GM08714 (cell line): Measurements from ENCODE around the gene ZFP3.
A peak's percentile ranks its signal among the peaks of the same experiment; 100 is the strongest.
"Not testable (repeated sequence)": the region's sequence is repeated elsewhere in the genome, so short reads cannot be mapped to it uniquely, and the experiment has no call there.

Source experiments
- H3K4me3 ChIP-seq: fragments of 200-500 bp; sonication (Bioruptor generic); 2 replicates; pipeline ENCODE4 v1.5.1; 2014; ENCODE audit warnings: mild to moderate bottlenecking, low read length, inconsistent platforms
- ZNF274 ChIP-seq: IDR thresholded peaks from 2 replicates; pipeline ENCODE4 v1.6.1; 2012; ENCODE audit warnings: mild to moderate bottlenecking, low read depth, low read length

The ZFP3 gene

DNA sequence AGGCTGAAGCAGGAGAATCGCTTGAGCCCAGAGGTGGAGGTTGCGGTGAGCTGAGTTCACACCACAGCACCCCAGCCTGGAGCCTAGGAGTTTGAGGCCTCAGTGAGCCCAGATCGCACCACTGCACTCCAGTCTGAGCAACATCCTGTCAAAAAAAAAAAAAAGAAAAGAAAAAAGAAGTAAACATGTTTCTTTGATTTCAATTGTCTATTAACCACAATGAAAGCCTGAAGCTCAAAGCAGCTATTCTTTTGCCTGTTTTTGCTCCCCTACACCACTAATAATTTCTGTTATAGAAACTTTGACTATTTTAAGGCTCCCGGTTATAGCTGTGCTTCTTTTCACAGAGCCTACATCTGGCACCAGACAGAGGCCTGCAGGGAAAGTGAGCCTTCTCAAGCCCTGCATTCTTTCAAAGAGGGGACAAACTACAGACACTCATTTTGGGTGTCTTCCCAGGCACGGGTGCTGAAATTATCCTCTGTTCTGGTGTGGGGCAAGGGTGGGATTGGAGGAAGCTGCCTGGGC is 28.9 kb upstream of the ZFP3 start:
- no peak for TF ChIP-seq ZNF274
- no peak overlapping the region for H3K4me3 ChIP-seq

DNA sequence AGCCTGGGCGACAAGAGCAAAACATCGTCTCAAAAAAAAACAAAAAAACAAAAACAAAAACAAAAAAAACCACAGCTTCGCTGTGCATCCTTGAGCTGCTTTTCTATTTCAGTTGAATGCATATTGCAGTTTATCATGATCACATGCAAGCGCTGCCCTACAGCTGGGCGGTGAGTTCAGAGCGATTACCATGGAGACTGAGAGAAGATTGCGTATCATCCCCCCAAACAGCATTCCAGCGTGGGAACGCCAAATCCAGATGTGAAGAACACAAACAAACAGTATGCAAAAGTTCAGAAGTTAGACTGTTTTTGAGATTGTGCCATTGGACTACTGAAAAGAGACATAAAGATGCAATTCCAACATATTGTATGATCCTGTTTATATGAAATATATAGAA is 28.0 kb upstream of the ZFP3 start:
- no peak for TF ChIP-seq ZNF274
- no peak overlapping the region for H3K4me3 ChIP-seq

DNA sequence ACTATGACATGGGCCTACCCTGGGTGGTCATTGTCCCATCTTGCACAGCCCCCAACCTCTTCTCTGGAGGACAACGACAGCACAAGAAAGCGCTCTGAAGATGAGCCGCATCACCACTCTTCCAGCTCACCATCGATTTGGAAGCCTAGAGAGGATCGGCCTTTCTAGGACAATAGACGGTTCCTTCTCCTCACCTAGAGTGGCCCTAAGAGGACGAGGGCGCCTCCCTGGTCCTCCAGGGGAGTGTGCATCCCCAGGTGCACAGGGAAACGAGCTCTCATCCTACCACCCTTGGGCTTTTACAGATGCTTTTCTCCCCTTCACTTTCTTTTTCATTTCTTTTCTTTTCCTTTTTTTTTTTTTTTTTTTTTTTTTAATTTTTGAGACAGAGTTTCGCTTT is 22.7 kb upstream of the ZFP3 start:
- no peak overlapping the region for H3K4me3 ChIP-seq
- no peak for TF ChIP-seq ZNF274

DNA sequence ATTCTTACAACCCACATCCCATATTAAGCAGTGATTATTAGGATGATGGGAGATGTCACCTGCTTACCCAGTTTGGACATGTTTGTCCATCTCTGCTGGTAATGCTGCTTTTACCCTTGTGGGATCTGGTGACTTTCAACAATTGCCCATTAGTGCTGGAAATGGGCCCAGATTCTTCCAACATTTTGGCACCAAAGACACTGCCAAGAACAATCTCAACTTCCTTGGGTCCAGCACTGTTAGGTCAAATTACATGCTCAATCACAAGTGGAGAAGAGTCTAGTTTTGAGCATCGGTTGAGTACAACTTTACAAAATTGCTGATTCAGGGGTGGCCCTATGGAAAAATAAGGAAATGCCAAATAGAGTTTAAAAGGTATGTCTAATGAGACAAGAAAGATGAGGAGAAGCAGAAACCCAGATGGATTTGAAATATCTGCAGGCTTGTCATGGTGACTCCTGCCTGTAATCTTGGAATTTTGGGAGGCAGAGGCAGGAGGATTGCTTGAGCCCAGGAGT is 13.0 kb upstream of the ZFP3 start:
- no peak for TF ChIP-seq ZNF274

DNA sequence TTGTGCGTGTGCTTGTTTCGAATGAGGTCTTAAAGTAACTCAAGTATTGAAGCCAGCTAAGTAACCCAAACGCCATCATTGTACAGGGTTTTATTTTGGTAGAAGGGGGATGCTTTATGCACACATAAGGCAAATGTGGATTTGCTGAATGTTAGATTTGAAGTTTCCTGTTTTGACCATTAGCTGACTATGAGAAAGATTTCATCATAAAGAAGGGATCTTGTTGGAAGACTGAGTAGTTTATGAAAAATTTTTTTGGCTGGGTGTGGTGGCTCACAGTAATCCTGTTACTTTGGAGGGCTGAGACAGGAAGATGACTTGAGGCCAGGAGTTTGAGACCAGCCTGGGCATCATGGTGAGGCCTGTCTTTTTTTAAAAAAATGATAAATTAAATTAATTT is 10.0 kb upstream of the ZFP3 start:
- no peak overlapping the region for H3K4me3 ChIP-seq
- no peak for TF ChIP-seq ZNF274

More for the DNA sequence above, 13.0 kb upstream of the ZFP3 start:
- no peak overlapping the region for H3K4me3 ChIP-seq

DNA sequence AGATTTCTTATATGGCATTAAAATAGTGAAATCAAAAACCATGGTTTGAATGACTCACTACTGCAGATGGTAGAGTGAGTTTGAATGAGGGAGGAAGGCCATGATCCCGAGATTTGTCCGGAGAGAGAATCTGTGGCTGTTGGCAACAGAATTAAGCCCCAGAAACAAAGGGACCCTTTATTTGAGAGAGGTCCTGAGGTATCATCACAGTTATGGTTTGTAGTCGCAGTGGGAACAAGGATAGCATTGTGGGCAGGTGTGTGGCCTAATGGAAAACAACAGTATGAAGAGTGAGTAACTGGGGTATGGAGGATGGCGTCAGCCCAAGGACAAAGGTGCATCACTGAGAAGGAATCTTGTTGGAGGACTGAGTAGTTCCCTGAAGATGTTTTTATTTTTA is 8.5 kb upstream of the ZFP3 start:
- no peak overlapping the region for H3K4me3 ChIP-seq
- no peak for TF ChIP-seq ZNF274

DNA sequence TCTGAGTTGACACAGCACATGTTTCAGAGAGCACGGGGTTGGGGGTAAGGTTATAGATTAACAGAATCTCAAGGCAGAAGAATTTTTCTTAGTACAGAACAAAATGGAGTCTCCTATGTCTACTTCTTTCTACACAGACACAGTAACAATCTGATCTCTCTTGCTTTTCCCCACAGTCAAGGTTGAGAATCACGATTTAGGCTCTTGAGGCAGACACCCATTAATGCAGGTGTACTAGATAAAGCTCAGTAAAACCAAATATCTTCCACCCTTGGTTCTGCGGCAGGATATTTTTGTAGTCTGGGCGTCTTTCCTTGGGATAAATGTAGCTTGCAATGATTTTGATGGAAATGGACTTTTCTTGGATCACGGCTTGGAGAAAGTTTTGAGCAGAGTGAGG is 2.8 kb upstream of the ZFP3 start:
- not testable (repeated sequence) for H3K4me3 ChIP-seq

DNA sequence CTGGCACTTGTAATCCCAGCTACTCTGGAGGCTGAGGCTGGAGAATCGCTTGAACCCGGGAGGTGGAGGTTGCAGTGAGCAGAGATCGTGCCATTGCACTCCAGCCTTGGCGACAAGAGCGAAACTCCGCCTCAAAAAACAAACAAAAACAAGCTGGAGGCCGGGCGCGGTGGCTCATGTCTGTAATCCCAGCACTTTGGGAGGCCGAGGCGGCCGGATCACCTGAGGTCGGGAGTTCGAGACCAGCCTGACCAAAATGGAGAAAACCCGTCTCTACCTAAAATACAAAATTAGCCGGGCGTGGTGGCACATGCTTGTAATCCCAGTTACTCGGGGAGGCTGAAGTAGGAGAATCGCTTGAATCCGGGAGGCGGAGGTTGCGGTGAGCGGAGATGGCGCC is 992 bp upstream of the ZFP3 start:
- H3K4me3 ChIP-seq, result not testable (repeated sequence)

DNA sequence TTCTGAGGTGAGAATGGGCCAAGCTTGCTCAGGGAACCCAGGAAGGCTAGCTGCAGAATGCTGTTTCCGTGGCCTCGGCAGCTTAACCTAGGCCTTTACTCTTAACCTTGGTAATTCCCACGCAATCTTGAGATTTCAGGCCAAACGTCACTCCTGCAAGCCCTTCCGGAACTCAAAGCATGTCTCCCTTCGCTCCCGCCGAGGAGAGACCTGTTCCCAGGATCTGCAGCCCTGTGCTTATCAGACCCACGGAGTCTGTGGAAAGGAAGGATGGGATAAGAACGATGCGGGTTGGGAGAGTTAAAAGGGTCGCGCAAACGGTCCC is 524 bp upstream of the ZFP3 start:
- H3K4me3 ChIP-seq, result peak overlapping the region; percentile 67; the same call in 1 of the 2 replicates

DNA sequence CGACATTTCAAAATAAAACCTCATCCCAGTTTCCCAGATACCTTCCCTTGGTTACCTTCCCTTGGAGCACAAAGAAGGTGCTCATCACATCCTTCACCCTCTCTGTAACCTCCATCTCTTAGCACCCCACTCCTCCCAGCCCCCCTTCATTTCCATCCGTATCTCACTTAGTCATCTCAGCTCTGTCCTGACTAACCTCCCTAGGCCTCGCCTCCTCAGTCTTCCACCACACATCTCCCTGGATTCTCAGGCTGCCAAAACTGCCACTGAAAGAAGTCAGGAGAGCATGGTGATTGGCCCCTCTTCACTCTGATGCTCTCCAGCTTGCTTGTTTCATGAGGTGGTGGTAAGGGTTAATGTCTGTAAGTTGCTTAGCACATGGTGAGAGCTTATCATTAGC is 2.3 kb downstream of the ZFP3 start:
- no peak for TF ChIP-seq ZNF274
- no peak overlapping the region for H3K4me3 ChIP-seq

More for the DNA sequence above, 524 bp upstream of the ZFP3 start:
- TF ChIP-seq ZNF274, result no peak

DNA sequence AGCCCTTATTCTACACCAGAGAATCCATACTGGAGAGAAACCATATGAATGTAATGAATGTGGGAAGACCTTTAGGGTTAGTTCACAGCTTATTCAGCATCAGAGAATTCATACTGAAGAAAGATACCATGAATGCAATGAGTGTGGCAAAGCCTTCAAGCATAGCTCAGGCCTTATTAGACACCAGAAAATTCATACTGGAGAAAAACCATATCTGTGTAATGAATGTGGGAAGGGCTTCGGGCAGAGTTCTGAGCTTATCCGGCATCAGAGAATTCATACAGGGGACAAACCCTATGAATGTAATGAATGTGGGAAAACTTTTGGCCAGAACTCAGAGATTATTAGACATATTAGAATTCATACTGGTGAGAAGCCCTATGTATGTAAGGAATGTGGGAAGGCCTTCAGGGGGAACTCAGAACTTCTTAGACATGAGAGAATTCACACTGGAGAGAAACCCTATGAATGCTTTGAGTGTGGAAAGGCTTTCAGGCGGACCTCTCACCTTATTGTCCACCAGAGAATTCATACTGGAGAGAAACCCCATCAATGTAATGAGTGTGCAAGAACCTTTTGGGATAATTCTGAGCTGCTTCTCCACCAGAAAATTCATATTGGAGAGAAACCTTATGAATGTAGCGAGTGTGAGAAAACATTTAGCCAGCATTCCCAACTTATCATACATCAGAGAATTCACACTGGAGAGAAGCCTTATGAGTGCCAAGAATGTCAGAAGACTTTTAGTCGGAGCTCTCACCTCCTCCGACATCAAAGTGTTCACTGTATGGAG is 14.1 kb downstream of the ZFP3 start:
- no peak overlapping the region for H3K4me3 ChIP-seq
- peak; percentile 98 for TF ChIP-seq ZNF274

DNA sequence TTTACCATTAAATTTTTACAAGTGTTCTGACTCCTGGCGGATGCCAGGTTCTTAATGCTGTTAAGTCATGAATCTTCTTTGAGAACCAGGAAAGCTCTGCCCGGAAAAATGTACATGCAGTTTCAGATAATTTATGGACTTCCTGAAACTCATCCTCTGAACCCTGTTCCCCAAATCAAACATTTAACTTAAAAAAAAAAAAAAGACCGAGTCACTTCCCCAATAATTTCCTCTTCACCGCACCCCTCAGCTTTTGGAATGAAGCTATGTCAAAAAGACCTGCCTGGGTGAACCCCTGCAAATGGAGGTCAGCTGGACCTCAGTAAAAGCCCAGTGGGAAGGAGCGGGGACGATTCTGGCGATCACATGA is 18.4 kb downstream of the ZFP3 start:
- no peak for TF ChIP-seq ZNF274
- H3K4me3 ChIP-seq, result no peak overlapping the region

DNA sequence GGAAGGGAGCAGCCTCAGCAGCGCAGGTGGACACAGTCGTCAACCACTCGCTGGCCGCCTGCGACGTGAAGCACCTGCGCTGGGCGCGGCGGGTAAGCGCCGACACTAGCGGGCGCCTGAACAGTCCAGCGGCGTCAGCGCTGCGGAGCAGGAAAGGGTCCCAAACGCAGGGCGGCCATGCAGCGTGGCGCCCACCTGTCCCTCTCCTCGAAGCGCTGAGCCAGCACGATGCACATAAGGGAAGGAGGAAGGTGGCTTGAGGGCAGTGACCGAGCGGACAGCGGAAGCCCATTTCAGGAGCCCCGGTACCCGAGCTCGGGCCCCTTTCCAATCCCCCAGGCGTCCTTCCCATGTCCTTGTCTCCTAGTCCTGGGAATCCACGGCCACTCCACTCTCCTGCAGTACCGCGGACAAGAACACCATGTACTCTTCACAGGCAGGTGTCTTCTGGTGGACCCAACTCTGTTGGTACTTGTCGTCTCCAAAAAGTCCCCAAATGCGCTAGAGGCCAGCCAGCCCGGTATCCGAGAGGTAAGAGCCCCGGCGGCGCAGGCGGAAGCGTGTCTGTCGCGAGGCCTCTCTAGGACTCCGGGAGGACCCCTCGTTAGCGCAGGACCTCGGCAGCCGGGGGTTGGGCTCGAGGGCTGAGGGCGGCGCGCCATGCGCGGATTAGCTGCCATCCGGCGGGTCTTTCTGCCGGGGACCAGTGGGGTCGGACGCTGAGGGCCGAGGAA is 19.0 kb downstream of the ZFP3 start:
- no peak for TF ChIP-seq ZNF274
- no peak overlapping the region for H3K4me3 ChIP-seq

DNA sequence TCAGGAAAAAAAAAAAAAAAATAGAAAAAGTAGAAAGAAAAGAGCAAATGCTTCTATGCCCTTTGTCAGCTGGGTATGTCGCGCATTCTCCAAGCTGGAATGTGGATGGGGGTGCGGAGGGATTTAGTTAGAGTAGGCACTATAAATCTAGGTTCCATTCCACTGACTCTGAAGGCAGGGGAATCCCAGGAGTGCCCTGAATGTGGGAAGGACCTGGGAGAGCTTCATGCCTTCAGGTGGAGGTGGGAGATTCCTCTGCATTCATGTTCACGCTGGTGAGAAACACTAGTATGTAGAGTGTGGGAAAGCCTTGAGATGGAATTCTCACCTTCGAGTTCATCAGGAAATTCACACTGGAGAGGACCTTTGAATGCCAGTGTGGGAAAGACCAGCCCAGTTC is 21.0 kb downstream of the ZFP3 start:
- H3K4me3 ChIP-seq, result no peak overlapping the region

DNA sequence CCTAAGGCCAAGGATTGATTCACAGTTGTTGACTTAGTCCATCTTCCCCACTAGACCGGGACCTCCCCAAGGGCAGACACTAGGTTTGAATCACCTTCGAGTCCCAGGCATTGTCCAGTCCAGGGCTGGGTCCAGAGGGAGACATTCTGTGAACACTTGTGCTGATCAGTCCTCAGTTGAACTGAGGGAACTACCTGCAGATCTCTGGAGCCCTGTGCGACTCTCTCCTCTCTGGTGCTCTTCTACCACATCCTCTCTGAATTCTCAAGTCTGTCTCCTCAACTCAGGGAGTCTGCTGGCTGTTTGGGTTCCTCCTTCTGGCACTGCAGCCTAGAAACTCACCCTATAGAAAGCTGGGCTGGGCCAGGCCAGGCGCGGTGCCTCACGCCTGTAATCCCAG is 22.6 kb downstream of the ZFP3 start:
- H3K4me3 ChIP-seq, result no peak overlapping the region
- TF ChIP-seq ZNF274, result no peak

More for the DNA sequence above, 21.0 kb downstream of the ZFP3 start:
- TF ChIP-seq ZNF274, result no peak
